HUES6 (cell line): Measurements from ENCODE around the gene TSPYL6.

Experiments
- H3K27ac ChIP-seq: 2 replicates; pipeline ENCODE4 v1.7.0; 2013; ENCODE audit warnings: low read depth, mild to moderate bottlenecking, low read length, inconsistent platforms
- H3K27me3 ChIP-seq: 2 replicates; pipeline ENCODE4 v1.6.1; 2013; ENCODE audit warnings: low read length; ENCODE audit not compliant: control insufficient read depth, insufficient read depth
- H3K36me3 ChIP-seq: 2 replicates; pipeline ENCODE4 v1.6.1; 2013; ENCODE audit warnings: low read length; ENCODE audit not compliant: control insufficient read depth, insufficient read depth
- H3K4me1 ChIP-seq: 2 replicates; pipeline ENCODE4 v1.6.1; 2013; ENCODE audit warnings: low read length; ENCODE audit not compliant: control insufficient read depth, insufficient read depth
- H3K4me3 ChIP-seq: 2 replicates; pipeline ENCODE4 v1.5.1; 2013; ENCODE audit warnings: low read depth, low read length
- H3K9ac ChIP-seq: one replicate; pipeline ENCODE4 v1.6.1; 2013; ENCODE audit warnings: mild to moderate bottlenecking, low read length
- H3K9me3 ChIP-seq: 2 replicates; pipeline ENCODE4 v1.6.1; 2013; ENCODE audit warnings: low read depth, low read length; ENCODE audit not compliant: control insufficient read depth, insufficient read depth

The TSPYL6 gene

GRCh38 chr2:54255230-54256090, 569 bp downstream of the TSPYL6 start:
- Histone ChIP-seq H3K9ac (no peak overlapping the region), H3K36me3 (no peaks in the 10 kb centered on the region), H3K9me3 (no peaks in the 10 kb centered on the region; the same call in 1 of the 2 replicates), H3K4me1 (no peaks in the 10 kb centered on the region), H3K27me3 (no peaks in the 10 kb centered on the region), H3K27ac (no peak overlapping the region), H3K4me3 (no peak overlapping the region)

- Histone ChIP-seq H3K36me3 (no peaks in the 10 kb centered on the region), H3K4me3 (no peak overlapping the region), H3K27ac (no peak overlapping the region), H3K27me3 (no peaks in the 10 kb centered on the region), H3K4me1 (no peaks in the 10 kb centered on the region), H3K9me3 (no peaks in the 10 kb centered on the region; the same call in 1 of the 2 replicates), H3K9ac (no peak overlapping the region)
Measured at GRCh38 chr2:54254180-54254579, 1.8 kb downstream of the TSPYL6 start.

- no peak overlapping the region for H3K9ac ChIP-seq
- H3K27ac ChIP-seq, result no peak overlapping the region
- no peaks in the 10 kb centered on the region; the same call in 1 of the 2 replicates for H3K9me3 ChIP-seq
- no peaks in the 10 kb centered on the region for H3K27me3 ChIP-seq
- no peak overlapping the region for H3K4me3 ChIP-seq
- H3K36me3 ChIP-seq, result no peaks in the 10 kb centered on the region
- no peaks in the 10 kb centered on the region for H3K4me1 ChIP-seq
Measured at GRCh38 chr2:54249629-54250028, 6.4 kb downstream of the TSPYL6 start.

- Histone ChIP-seq H3K9me3 (no peaks in the 10 kb centered on the region; the same call in 1 of the 2 replicates), H3K36me3 (no peaks in the 10 kb centered on the region), H3K27ac (no peak overlapping the region), H3K4me3 (no peak overlapping the region), H3K9ac (no peak overlapping the region), H3K4me1 (no peaks in the 10 kb centered on the region), H3K27me3 (no peaks in the 10 kb centered on the region)
Measured at GRCh38 chr2:54247115-54247514, 8.9 kb downstream of the TSPYL6 start.

- peaks cover 11% of the 10 kb centered on the region for H3K4me1 ChIP-seq
- no peak overlapping the region for H3K9ac ChIP-seq
- no peaks in the 10 kb centered on the region for H3K36me3 ChIP-seq
- H3K9me3 ChIP-seq, result no peaks in the 10 kb centered on the region
- H3K27me3 ChIP-seq, result no peaks in the 10 kb centered on the region
- no peak overlapping the region for H3K27ac ChIP-seq
- no peak overlapping the region for H3K4me3 ChIP-seq
Measured at GRCh38 chr2:54240515-54241469, 15.2 kb downstream of the TSPYL6 start.

- no peak overlapping the region for H3K9ac ChIP-seq
- H3K36me3 ChIP-seq, result no peaks in the 10 kb centered on the region
- H3K9me3 ChIP-seq, result no peaks in the 10 kb centered on the region
- H3K27me3 ChIP-seq, result no peaks in the 10 kb centered on the region
- no peak overlapping the region for H3K4me3 ChIP-seq
- no peak overlapping the region for H3K27ac ChIP-seq
- H3K4me1 ChIP-seq, result peaks cover 11% of the 10 kb centered on the region
Measured at GRCh38 chr2:54239427-54239826, 16.6 kb downstream of the TSPYL6 start.

- Histone ChIP-seq H3K9me3 (no peaks in the 10 kb centered on the region), H3K27ac (no peak overlapping the region), H3K36me3 (no peaks in the 10 kb centered on the region), H3K9ac (no peak overlapping the region), H3K4me3 (no peak overlapping the region), H3K27me3 (no peaks in the 10 kb centered on the region), H3K4me1 (peaks cover 11% of the 10 kb centered on the region)
Measured at GRCh38 chr2:54237428-54237827, 18.6 kb downstream of the TSPYL6 start.

GRCh38 chr2:54233832-54234649, 22.0 kb downstream of the TSPYL6 start:
- Histone ChIP-seq H3K9me3 (no peaks in the 10 kb centered on the region), H3K27me3 (no peaks in the 10 kb centered on the region), H3K4me1 (peaks cover 2% of the 10 kb centered on the region; the same call in 1 of the 2 replicates), H3K36me3 (no peaks in the 10 kb centered on the region), H3K4me3 (no peak overlapping the region), H3K27ac (no peak overlapping the region), H3K9ac (no peak overlapping the region)

- Histone ChIP-seq H3K4me3 (no peak overlapping the region), H3K9ac (no peak overlapping the region), H3K9me3 (no peaks in the 10 kb centered on the region), H3K27ac (no peak overlapping the region), H3K27me3 (no peaks in the 10 kb centered on the region), H3K36me3 (no peaks in the 10 kb centered on the region), H3K4me1 (peaks cover 2% of the 10 kb centered on the region; the same call in 1 of the 2 replicates)
Measured at GRCh38 chr2:54228945-54229344, 27.1 kb downstream of the TSPYL6 start.

GRCh38 chr2:54227798-54228197, 28.2 kb downstream of the TSPYL6 start:
- Histone ChIP-seq H3K9me3 (no peaks in the 10 kb centered on the region), H3K4me1 (peaks cover 2% of the 10 kb centered on the region; the same call in 1 of the 2 replicates), H3K27me3 (no peaks in the 10 kb centered on the region), H3K27ac (no peak overlapping the region), H3K9ac (no peak overlapping the region), H3K4me3 (no peak overlapping the region), H3K36me3 (no peaks in the 10 kb centered on the region)
